ENCODE data around the gene ACBD6.

The ACBD6 gene

GRCh38 chr1:180280617-180281016 is 221.8 kb downstream of the ACBD6 start:
- in situ Hi-C loops (cut with HindIII; ENCODE audit: low sequenced_read_pairs) = no loop called here
- H3K4me3 ChIP-seq (ENCODE audit: low read depth, low read length) = no peak overlapping the region
- TF ChIP-seq CTCF (IDR thresholded peaks at IDR 0.05; ENCODE audit: low read depth, low read length) = no peak
- DNase-seq (ENCODE audit: low read depth, low spot score) = no peak

- no peak for DNase-seq (ENCODE audit: low read depth, low spot score)
- H3K4me3 ChIP-seq (ENCODE audit: low read depth, low read length) = no peak overlapping the region
- in situ Hi-C loops (cut with HindIII; ENCODE audit: low sequenced_read_pairs) = no loop called here
- no peak for TF ChIP-seq CTCF (IDR thresholded peaks at IDR 0.05; ENCODE audit: low read depth, low read length)
Measured at GRCh38 chr1:180279651-180280050, 222.7 kb downstream of the ACBD6 start.

- in situ Hi-C loops (cut with HindIII; ENCODE audit: low sequenced_read_pairs) = no loop called here
- no peak for DNase-seq (ENCODE audit: low read depth, low spot score)
- TF ChIP-seq CTCF (IDR thresholded peaks at IDR 0.05; ENCODE audit: low read depth, low read length) = no peak
- no peak overlapping the region for H3K4me3 ChIP-seq (ENCODE audit: low read depth, low read length)
Measured at GRCh38 chr1:180278596-180279395, 223.6 kb downstream of the ACBD6 start.

- H3K4me3 ChIP-seq (ENCODE audit: low read depth, low read length) = no peak overlapping the region
- TF ChIP-seq CTCF (IDR thresholded peaks at IDR 0.05; ENCODE audit: low read depth, low read length) = no peak
- in situ Hi-C loops (cut with HindIII; ENCODE audit: low sequenced_read_pairs) = no loop called here
- DNase-seq (ENCODE audit: low read depth, low spot score) = no peak
Measured at GRCh38 chr1:180278194-180278515, 224.2 kb downstream of the ACBD6 start.

- TF ChIP-seq CTCF (IDR thresholded peaks at IDR 0.05; ENCODE audit: low read depth, low read length) = no peak
- in situ Hi-C loops (cut with HindIII; ENCODE audit: low sequenced_read_pairs) = no loop called here
- H3K4me3 ChIP-seq (ENCODE audit: low read depth, low read length) = no peak overlapping the region
- no peak for DNase-seq (ENCODE audit: low read depth, low spot score)
Measured at GRCh38 chr1:180277476-180278193, 224.7 kb downstream of the ACBD6 start.

GRCh38 chr1:180275726-180276125 is 226.7 kb downstream of the ACBD6 start:
- in situ Hi-C loops (cut with HindIII; ENCODE audit: low sequenced_read_pairs) = no loop called here
- no peak overlapping the region for H3K4me3 ChIP-seq (ENCODE audit: low read depth, low read length)
- no peak for TF ChIP-seq CTCF (IDR thresholded peaks at IDR 0.05; ENCODE audit: low read depth, low read length)
- DNase-seq (ENCODE audit: low read depth, low spot score) = no peak

All from astrocyte of the spinal cord (primary cell).